ENCODE results near the gene FRZB.

GRCh38 chr2:182863642-182864041, 2.8 kb downstream of the FRZB start:
- TF ChIP-seq EZH2 (IDR thresholded peaks at IDR 0.05) (no peak), CTCF (IDR thresholded peaks at IDR 0.05) (no peak)
